OCI-LY3 (cell line): ENCODE measurements around the gene OSBPL7.
"Not testable (repeated sequence)": the region's sequence is repeated elsewhere in the genome, so short reads cannot be mapped to it uniquely, and the experiment has no call there.

Experiments used
- EZH2phosphoT487 ChIP-seq: fragments of 200-600 bp; shearing (Covaris generic); IDR thresholded peaks from 2 replicates; pipeline ENCODE4 v1.6.1; 2018; ENCODE audit warnings: antibody characterized with exemption, mixed run types, low read depth
- TF ChIP-seq, protein P1 (sequence below): fragments of 200-600, 300-600 bp; sonication (generic); IDR thresholded peaks from 2 replicates; pipeline ENCODE4 v1.5.1; 2014; ENCODE audit warnings: antibody characterized with exemption, low read length, low read depth

DNA sequence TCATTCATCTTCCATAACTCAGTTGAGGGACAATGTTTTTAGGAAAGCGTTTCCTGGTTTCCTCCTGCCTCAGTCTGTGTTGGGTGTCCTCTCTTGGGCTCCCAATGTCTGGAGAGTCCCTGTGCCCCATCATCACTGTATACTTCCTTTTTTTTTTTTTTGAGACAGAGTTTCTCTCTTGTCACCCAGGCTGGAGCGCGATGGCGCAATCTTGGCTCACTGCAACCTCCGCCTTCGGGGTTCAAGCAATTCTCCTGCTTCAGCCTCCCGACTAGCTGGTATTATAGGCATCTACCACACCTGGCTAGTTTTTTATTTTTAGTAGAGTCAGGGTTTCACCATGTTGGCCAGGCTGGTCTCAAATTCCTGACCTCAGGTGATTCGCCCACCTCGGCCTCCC lies 47.9 kb downstream of the OSBPL7 start:
- not testable (repeated sequence) for TF ChIP-seq EZH2phosphoT487
- TF ChIP-seq, protein P1, sequence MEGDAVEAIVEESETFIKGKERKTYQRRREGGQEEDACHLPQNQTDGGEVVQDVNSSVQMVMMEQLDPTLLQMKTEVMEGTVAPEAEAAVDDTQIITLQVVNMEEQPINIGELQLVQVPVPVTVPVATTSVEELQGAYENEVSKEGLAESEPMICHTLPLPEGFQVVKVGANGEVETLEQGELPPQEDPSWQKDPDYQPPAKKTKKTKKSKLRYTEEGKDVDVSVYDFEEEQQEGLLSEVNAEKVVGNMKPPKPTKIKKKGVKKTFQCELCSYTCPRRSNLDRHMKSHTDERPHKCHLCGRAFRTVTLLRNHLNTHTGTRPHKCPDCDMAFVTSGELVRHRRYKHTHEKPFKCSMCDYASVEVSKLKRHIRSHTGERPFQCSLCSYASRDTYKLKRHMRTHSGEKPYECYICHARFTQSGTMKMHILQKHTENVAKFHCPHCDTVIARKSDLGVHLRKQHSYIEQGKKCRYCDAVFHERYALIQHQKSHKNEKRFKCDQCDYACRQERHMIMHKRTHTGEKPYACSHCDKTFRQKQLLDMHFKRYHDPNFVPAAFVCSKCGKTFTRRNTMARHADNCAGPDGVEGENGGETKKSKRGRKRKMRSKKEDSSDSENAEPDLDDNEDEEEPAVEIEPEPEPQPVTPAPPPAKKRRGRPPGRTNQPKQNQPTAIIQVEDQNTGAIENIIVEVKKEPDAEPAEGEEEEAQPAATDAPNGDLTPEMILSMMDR, result not testable (repeated sequence)
